Spleen (tissue), 11 donors: Measurements from ENCODE around the gene MBNL2. TPM values are rescaled to one million over a fixed set of nuclear protein-coding genes. Genes with fewer than 3 reads are reported as not detected.

Source experiments
- DNase-seq: peaks from one replicate; pipeline ENCODE4 v3.0.0-alpha.2; 2020
- H3K27ac ChIP-seq, 8 donors: fragments of 200-600 bp; sonication (generic) in 7 of 8; 1 replicate in 4 of 8; 2 replicates in 4 of 8; pipeline versions ENCODE4 v1.5.0 to v1.8.0; 2016 to 2021; ENCODE audit warnings: inconsistent platforms in 4 of 8, mild to moderate bottlenecking in 4 of 8, moderate library complexity in 1 of 8
- H3K27me3 ChIP-seq, 7 donors: fragments of 200-600 bp; sonication (generic) in 6 of 7; replicated peaks in 1 of 7; 1 replicate in 4 of 7; 2 replicates in 3 of 7; pipeline versions ENCODE4 v1.5.0 to v1.8.0; 2016 to 2021; ENCODE audit warnings: inconsistent platforms in 3 of 7, mild to moderate bottlenecking in 1 of 7
- H3K36me3 ChIP-seq, 6 donors: fragments of 200-600 bp; sonication (generic) in 5 of 6; 1 replicate in 4 of 6; 2 replicates in 2 of 6; pipeline versions ENCODE4 v1.5.0 to v1.8.0; 2016 to 2021; ENCODE audit warnings: inconsistent platforms in 2 of 6
- H3K4me1 ChIP-seq, 6 donors: fragments of 200-600 bp; sonication (generic) in 5 of 6; 1 replicate in 3 of 6; 2 replicates in 3 of 6; pipeline versions ENCODE4 v1.5.0 to v1.8.0; 2016 to 2021; ENCODE audit warnings: inconsistent platforms in 3 of 6
- H3K4me3 ChIP-seq, 8 donors: fragments of 200-600 bp; sonication (generic) in 7 of 8; 1 replicate in 4 of 8; 2 replicates in 4 of 8; pipeline versions ENCODE4 v1.5.0 to v1.8.0; 2016 to 2021; ENCODE audit warnings: inconsistent platforms in 4 of 8, mild to moderate bottlenecking in 4 of 8, moderate library complexity in 2 of 8
- H3K9me3 ChIP-seq, 8 donors: fragments of 200-600 bp; sonication (generic) in 7 of 8; 1 replicate in 4 of 8; 2 replicates in 4 of 8; pipeline versions ENCODE4 v1.5.0 to v1.8.0; 2016 to 2021; ENCODE audit warnings: inconsistent platforms in 4 of 8
- CTCF ChIP-seq, 11 experiments: fragments of 200-600 bp in 7 of 11; fragments of 450-650 bp in 4 of 11; sonication (generic) in 4 of 11; IDR thresholded peaks in 8 of 11; conservative IDR thresholded peaks in 3 of 11; 1 replicate in 7 of 11; 2 replicates in 4 of 11; pipeline versions ENCODE4 v1.4.0 to v1.8.0; 2016 to 2021; ENCODE audit warnings: antibody characterized with exemption in 11 of 11, inconsistent platforms in 4 of 11, mild to moderate bottlenecking in 1 of 11
- POLR2A ChIP-seq, 3 donors: fragments of 450-650 bp; IDR thresholded peaks; one replicate each; pipeline ENCODE4 v1.5.1; 2017; ENCODE audit warnings: antibody characterized with exemption in 3 of 3, mild to moderate bottlenecking in 1 of 3
- POLR2AphosphoS5 ChIP-seq, 3 donors: sonication (generic); formaldehyde crosslinking; IDR thresholded peaks; one replicate each; pipeline ENCODE4 v1.5.1; 2017; ENCODE audit warnings: antibody characterized with exemption in 3 of 3
- WGBS, 5 donors: extraction: QIAGEN DNeasy Blood & Tissue Kit in 3 of 5; methylation state at CpG; one replicate each; pipeline versions ENCODE4 v1.1.5 to v1.1.7; 2013 to 2018; 5-methylcytosine and 5-hydroxymethylcytosine counted together
- intact Hi-C: fragments of 100-400 bp; cut with DNase I; formaldehyde crosslinking; loops from one replicate; pipeline ENCODE4 v1.15.0; 2023; ENCODE audit warnings: low total_unique reads
- polyA plus RNA-seq, 3 donors: library from polyadenylated mRNA; stranded (reverse); fragments of 200-250 nt; gene quantifications; one replicate each; pipeline ENCODE4 v1.2.1, GENCODE V29; 2013
- total RNA-seq, 7 donors: library from RNA; depleted of rRNA in 3 of 7; stranded (reverse); fragments of >200 nt in 3 of 7; fragmentation: NEBNext Ultra II Directional in 4 of 7; extraction: Animal tissue kit (Norgen Biotek cat#: 25700) in 4 of 7; gene quantifications; one replicate each; pipeline versions ENCODE4 v1.1.0 to v1.2.1, GENCODE V29; 2016 to 2021
- donor health status: healthy with polysubstance abuse.
- donor health status: DM: no; HTN: no; CAD: no; lungs with moderate emphysema.
- donor health status: DM: no; HTN: no; CAD: no.
- donor health status: Bipolar disorder and iron deficiency.
- donor health status: healthy.
- donor health status: DM: no; HTN: no; CAD: no.
- donor health status: DM: yes; HTN: yes; CAD: no.

The MBNL2 gene
- total and polyA plus RNA-seq, 10 donors = 7.0 to 56.3 (median 31.1) TPM

- intact Hi-C loops = no loop called here
- no peak overlapping the region for H3K27ac ChIP-seq
- H3K27me3 ChIP-seq = no peaks in the 10 kb centered on the region
- no peak for TF ChIP-seq CTCF (IDR thresholded peaks at IDR 0.05 in 8 of 11, conservative IDR thresholded peaks at IDR 0.05 in 3 of 11)
- TF ChIP-seq POLR2A (IDR thresholded peaks at IDR 0.05) = no peak
- TF ChIP-seq POLR2AphosphoS5 (IDR thresholded peaks at IDR 0.05) = no peak
- H3K4me3 ChIP-seq = no peak overlapping the region
- WGBS, 5 donors = 7 to 13% (median 12%) methylated on average over 1 of the region's 1 CpG
- no peak for DNase-seq
- no peaks in the 10 kb centered on the region for H3K9me3 ChIP-seq
- no peaks in the 10 kb centered on the region for H3K36me3 ChIP-seq
- H3K4me1 ChIP-seq = peaks cover 0 to 6% (median 0%) of the 10 kb centered on the region in 6 donors
These were observed 191.6 kb downstream of the MBNL2 start for GRCh38 chr13:97413694-97414093.

- intact Hi-C loops = no loop called here
- no peak for DNase-seq
These were observed 192.3 kb downstream of the MBNL2 start for GRCh38 chr13:97414392-97414791.

GRCh38 chr13:97417698-97418097, 195.6 kb downstream of the MBNL2 start:
- Histone ChIP-seq H3K4me1 (peaks cover 0 to 6% (median 0%) of the 10 kb centered on the region in 6 donors), H3K27ac (no peak overlapping the region), H3K36me3 (no peaks in the 10 kb centered on the region), H3K9me3 (no peaks in the 10 kb centered on the region), H3K4me3 (no peak overlapping the region), H3K27me3 (no peaks in the 10 kb centered on the region)
- intact Hi-C loops = no loop called here
- WGBS, 5 donors = 77 to 88% (median 83%) methylated on average over 5 of the region's 5 CpGs
- no peak for DNase-seq
- TF ChIP-seq POLR2AphosphoS5 (IDR thresholded peaks at IDR 0.05) (no peak), POLR2A (IDR thresholded peaks at IDR 0.05) (no peak), CTCF (IDR thresholded peaks at IDR 0.05 in 8 of 11, conservative IDR thresholded peaks at IDR 0.05 in 3 of 11) (no peak)

More at GRCh38 chr13:97414392-97414791, 192.3 kb downstream of the MBNL2 start:
- no peak overlapping the region for H3K4me3 ChIP-seq
- H3K27ac ChIP-seq = no peak overlapping the region
- TF ChIP-seq POLR2A (IDR thresholded peaks at IDR 0.05) (no peak), POLR2AphosphoS5 (IDR thresholded peaks at IDR 0.05) (no peak), CTCF (IDR thresholded peaks at IDR 0.05 in 8 of 11, conservative IDR thresholded peaks at IDR 0.05 in 3 of 11) (no peak)
- no peaks in the 10 kb centered on the region for H3K36me3 ChIP-seq
- peaks cover 0 to 6% (median 0%) of the 10 kb centered on the region in 6 donors for H3K4me1 ChIP-seq
- no peaks in the 10 kb centered on the region for H3K9me3 ChIP-seq
- H3K27me3 ChIP-seq = no peaks in the 10 kb centered on the region
- WGBS, 5 donors = 77 to 82% (median 80%) methylated on average over 4 of the region's 4 CpGs

- WGBS, 5 donors = 82 to 88% (median 85%) methylated on average over 8 of the region's 8 CpGs
- Histone ChIP-seq H3K27ac (no peak overlapping the region), H3K4me3 (no peak overlapping the region), H3K27me3 (no peaks in the 10 kb centered on the region), H3K9me3 (no peaks in the 10 kb centered on the region), H3K4me1 (no peaks in the 10 kb centered on the region), H3K36me3 (no peaks in the 10 kb centered on the region)
- no peak for TF ChIP-seq CTCF (IDR thresholded peaks at IDR 0.05 in 8 of 11, conservative IDR thresholded peaks at IDR 0.05 in 3 of 11)
- no peak for TF ChIP-seq POLR2A (IDR thresholded peaks at IDR 0.05)
- no peak for DNase-seq
- intact Hi-C loops = no loop called here
These were observed 200.3 kb downstream of the MBNL2 start for GRCh38 chr13:97422118-97423054.
